Ectodermal cell (in vitro differentiated cells): ENCODE results near the gene GNAT1.

Experiments used
- H3K27ac ChIP-seq: 2 replicates; pipeline ENCODE4 v1.7.0; 2013; ENCODE audit warnings: mild to moderate bottlenecking, low read depth, low read length; ENCODE audit not compliant: insufficient read depth, poor library complexity, severe bottlenecking
- H3K27me3 ChIP-seq: 2 replicates; pipeline ENCODE4 v1.7.0; 2013; ENCODE audit warnings: mild to moderate bottlenecking, low read length; ENCODE audit not compliant: insufficient read depth, control insufficient read depth, poor library complexity, severe bottlenecking
- H3K36me3 ChIP-seq: one replicate; pipeline ENCODE4 v1.7.0; 2013; ENCODE audit warnings: low read length; ENCODE audit not compliant: control insufficient read depth, insufficient read depth
- H3K4me1 ChIP-seq: one replicate; pipeline ENCODE4 v1.7.0; 2013; ENCODE audit warnings: low read length; ENCODE audit not compliant: control insufficient read depth, insufficient read depth
- H3K4me3 ChIP-seq: 2 replicates; pipeline ENCODE4 v1.7.0; 2013; ENCODE audit warnings: low read depth, low read length, control low read depth; ENCODE audit not compliant: insufficient read depth
- H3K9me3 ChIP-seq: 2 replicates; pipeline ENCODE4 v1.7.0; 2013; ENCODE audit warnings: mild to moderate bottlenecking, low read length, moderate library complexity; ENCODE audit not compliant: control insufficient read depth
- WGBS, 2 experiments: methylation state at CpG; one replicate each; pipeline ENCODE4 v1.1.7; 2013; ENCODE audit warnings: missing lambda C conversion rate in 2 of 2; 5-methylcytosine and 5-hydroxymethylcytosine counted together

The GNAT1 gene

GRCh38 chr3:50177346-50177745 is 14.1 kb upstream of the GNAT1 start:
- Histone ChIP-seq H3K27ac (no peak overlapping the region), H3K9me3 (no peaks in the 10 kb centered on the region), H3K4me1 (no peaks in the 10 kb centered on the region), H3K4me3 (no peak overlapping the region), H3K27me3 (no peaks in the 10 kb centered on the region), H3K36me3 (peaks cover 13% of the 10 kb centered on the region)
- 95 to 98% methylated on average over 2 of the region's 2 CpGs for WGBS, 2 experiments

- Histone ChIP-seq H3K4me3 (no peak overlapping the region), H3K27ac (no peak overlapping the region), H3K9me3 (no peaks in the 10 kb centered on the region), H3K36me3 (peaks cover 9% of the 10 kb centered on the region), H3K27me3 (no peaks in the 10 kb centered on the region), H3K4me1 (no peaks in the 10 kb centered on the region)
- WGBS, 2 experiments: 71 to 79% methylated on average over 2 of the region's 2 CpGs
Observed at GRCh38 chr3:50179710-50180109, 11.7 kb upstream of the GNAT1 start.

GRCh38 chr3:50181985-50182384 is 9.4 kb upstream of the GNAT1 start:
- Histone ChIP-seq H3K4me3 (no peak overlapping the region), H3K36me3 (peaks cover 22% of the 10 kb centered on the region), H3K4me1 (no peaks in the 10 kb centered on the region), H3K27ac (no peak overlapping the region), H3K27me3 (no peaks in the 10 kb centered on the region), H3K9me3 (no peaks in the 10 kb centered on the region)
- WGBS, 2 experiments: 95 to 97% methylated on average over 5 of the region's 5 CpGs

- no peak overlapping the region for H3K4me3 ChIP-seq
- H3K36me3 ChIP-seq: peaks cover 20% of the 10 kb centered on the region
- no peaks in the 10 kb centered on the region for H3K4me1 ChIP-seq
- no peaks in the 10 kb centered on the region for H3K9me3 ChIP-seq
- WGBS, 2 experiments: 95 to 96% methylated on average over 26 of the region's 26 CpGs
- H3K27me3 ChIP-seq: no peaks in the 10 kb centered on the region
- H3K27ac ChIP-seq: no peak overlapping the region
Observed at GRCh38 chr3:50182533-50183099, 8.8 kb upstream of the GNAT1 start.

- peaks cover 20% of the 10 kb centered on the region for H3K36me3 ChIP-seq
- H3K9me3 ChIP-seq: no peaks in the 10 kb centered on the region
- H3K27ac ChIP-seq: no peak overlapping the region
- WGBS, 2 experiments: 95 to 97% methylated on average over 6 of the region's 6 CpGs
- H3K4me3 ChIP-seq: no peak overlapping the region
- H3K4me1 ChIP-seq: peaks cover 2% of the 10 kb centered on the region
- no peaks in the 10 kb centered on the region for H3K27me3 ChIP-seq
Observed at GRCh38 chr3:50183755-50184154, 7.7 kb upstream of the GNAT1 start.

GRCh38 chr3:50184242-50184978 is 7.0 kb upstream of the GNAT1 start:
- H3K36me3 ChIP-seq: peaks cover 20% of the 10 kb centered on the region
- no peaks in the 10 kb centered on the region for H3K27me3 ChIP-seq
- H3K27ac ChIP-seq: no peak overlapping the region
- no peaks in the 10 kb centered on the region for H3K9me3 ChIP-seq
- 95 to 97% methylated on average over 21 of the region's 21 CpGs for WGBS, 2 experiments
- H3K4me1 ChIP-seq: peaks cover 6% of the 10 kb centered on the region
- H3K4me3 ChIP-seq: no peak overlapping the region

- Histone ChIP-seq H3K27me3 (no peaks in the 10 kb centered on the region), H3K27ac (no peak overlapping the region), H3K36me3 (peaks cover 20% of the 10 kb centered on the region), H3K4me1 (peaks cover 6% of the 10 kb centered on the region), H3K9me3 (no peaks in the 10 kb centered on the region), H3K4me3 (no peak overlapping the region)
- WGBS, 2 experiments: 97 to 100% methylated on average over 4 of the region's 4 CpGs
Observed at GRCh38 chr3:50185230-50185629, 6.2 kb upstream of the GNAT1 start.

GRCh38 chr3:50186096-50186495 is 5.3 kb upstream of the GNAT1 start:
- H3K27ac ChIP-seq: no peak overlapping the region
- H3K36me3 ChIP-seq: peaks cover 20% of the 10 kb centered on the region

GRCh38 chr3:50187750-50188149 is 3.7 kb upstream of the GNAT1 start:
- H3K27me3 ChIP-seq: no peaks in the 10 kb centered on the region
- no peaks in the 10 kb centered on the region for H3K9me3 ChIP-seq
- 97% methylated on average over 18 to 19 of the region's 19 CpGs for WGBS, 2 experiments
- peaks cover 20% of the 10 kb centered on the region for H3K36me3 ChIP-seq
- no peak overlapping the region for H3K4me3 ChIP-seq
- peaks cover 12% of the 10 kb centered on the region for H3K4me1 ChIP-seq
- no peak overlapping the region for H3K27ac ChIP-seq

More at GRCh38 chr3:50186096-50186495, 5.3 kb upstream of the GNAT1 start:
- 95% methylated on average over 10 of the region's 10 CpGs for WGBS, 2 experiments
- H3K9me3 ChIP-seq: no peaks in the 10 kb centered on the region
- H3K27me3 ChIP-seq: no peaks in the 10 kb centered on the region
- H3K4me3 ChIP-seq: no peak overlapping the region
- peaks cover 9% of the 10 kb centered on the region for H3K4me1 ChIP-seq

GRCh38 chr3:50189274-50189673 is 2.1 kb upstream of the GNAT1 start:
- WGBS, 2 experiments: 33 to 43% methylated on average over 5 of the region's 5 CpGs

More at GRCh38 chr3:50189274-50189673, 2.1 kb upstream of the GNAT1 start:
- peaks cover 12% of the 10 kb centered on the region for H3K4me1 ChIP-seq
- H3K9me3 ChIP-seq: no peaks in the 10 kb centered on the region
- peaks cover 20% of the 10 kb centered on the region for H3K36me3 ChIP-seq
- H3K4me3 ChIP-seq: no peak overlapping the region
- peaks cover 5% of the 10 kb centered on the region for H3K27me3 ChIP-seq
- no peak overlapping the region for H3K27ac ChIP-seq
